ENCODE results near the gene FBXO21.
"Not testable (repeated sequence)": the region's sequence is repeated elsewhere in the genome, so short reads cannot be mapped to it uniquely, and the experiment has no call there.

The FBXO21 gene, protein sequence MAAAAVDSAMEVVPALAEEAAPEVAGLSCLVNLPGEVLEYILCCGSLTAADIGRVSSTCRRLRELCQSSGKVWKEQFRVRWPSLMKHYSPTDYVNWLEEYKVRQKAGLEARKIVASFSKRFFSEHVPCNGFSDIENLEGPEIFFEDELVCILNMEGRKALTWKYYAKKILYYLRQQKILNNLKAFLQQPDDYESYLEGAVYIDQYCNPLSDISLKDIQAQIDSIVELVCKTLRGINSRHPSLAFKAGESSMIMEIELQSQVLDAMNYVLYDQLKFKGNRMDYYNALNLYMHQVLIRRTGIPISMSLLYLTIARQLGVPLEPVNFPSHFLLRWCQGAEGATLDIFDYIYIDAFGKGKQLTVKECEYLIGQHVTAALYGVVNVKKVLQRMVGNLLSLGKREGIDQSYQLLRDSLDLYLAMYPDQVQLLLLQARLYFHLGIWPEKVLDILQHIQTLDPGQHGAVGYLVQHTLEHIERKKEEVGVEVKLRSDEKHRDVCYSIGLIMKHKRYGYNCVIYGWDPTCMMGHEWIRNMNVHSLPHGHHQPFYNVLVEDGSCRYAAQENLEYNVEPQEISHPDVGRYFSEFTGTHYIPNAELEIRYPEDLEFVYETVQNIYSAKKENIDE

DNA sequence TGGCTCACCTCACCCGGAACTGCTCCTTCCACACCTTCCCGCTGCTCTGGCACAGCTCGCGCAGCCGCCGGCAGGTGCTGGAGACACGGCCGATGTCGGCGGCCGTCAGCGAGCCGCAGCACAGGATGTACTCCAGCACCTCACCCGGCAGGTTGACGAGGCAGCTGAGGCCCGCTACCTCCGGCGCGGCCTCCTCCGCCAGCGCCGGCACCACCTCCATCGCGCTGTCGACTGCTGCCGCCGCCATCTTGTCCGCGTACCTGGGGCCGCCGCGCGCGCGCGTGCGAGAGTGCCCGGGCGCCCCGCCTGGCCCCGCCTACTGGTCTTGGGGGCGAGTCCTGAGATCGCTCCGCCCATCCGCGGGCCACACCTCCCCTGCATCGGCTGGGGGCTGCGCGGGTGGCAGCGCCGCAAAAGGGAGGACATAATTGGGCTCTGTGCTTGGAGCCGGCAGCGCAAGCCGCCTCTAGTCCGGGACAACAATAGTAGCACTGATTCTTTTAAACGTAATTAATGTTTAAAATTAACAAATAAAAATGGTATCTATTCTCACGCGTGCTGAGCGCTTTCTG, at the start of gene FBXO21:
Gene FBXO21, minus strand, starts transcription at position 261 of the 572 bp plus-strand sequence. Its CDS starts 14 bp downstream, at position 247.
- DNase-seq (ENCODE audit: low read depth), result peak; percentile 92

DNA sequence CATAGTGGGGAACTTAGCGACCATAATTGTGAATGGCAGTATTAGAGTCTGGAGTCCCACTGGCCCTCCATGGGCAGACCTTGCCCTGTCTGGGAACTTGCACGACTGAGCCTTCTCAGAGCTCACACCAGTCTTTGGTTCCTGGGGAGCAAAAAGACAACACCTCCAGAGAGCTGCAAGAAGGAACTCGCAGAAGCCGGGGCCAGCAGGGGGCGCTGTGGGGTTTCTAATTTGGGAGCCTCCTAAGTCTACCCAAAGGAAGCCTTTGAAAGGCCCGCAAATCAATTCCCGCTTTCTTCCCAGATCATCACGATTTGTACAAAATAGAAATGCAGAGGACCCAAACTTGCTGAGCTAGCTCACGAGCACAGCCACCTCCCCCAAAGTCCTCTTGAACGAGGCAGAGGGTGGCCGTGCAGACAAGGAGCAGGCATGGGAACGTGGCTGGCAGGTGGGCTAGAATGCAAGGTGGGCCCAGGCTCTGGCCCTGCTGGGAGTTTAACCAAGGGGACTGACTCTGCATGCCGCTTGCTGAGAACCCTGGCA, 46.3 kb upstream of the FBXO21 start:
- peak; percentile 71 for DNase-seq (ENCODE audit: low read depth)

- no peak for DNase-seq (ENCODE audit: low read depth)
Observed at GRCh38 chr12:117235261-117235660, 45.0 kb upstream of the FBXO21 start.

DNA sequence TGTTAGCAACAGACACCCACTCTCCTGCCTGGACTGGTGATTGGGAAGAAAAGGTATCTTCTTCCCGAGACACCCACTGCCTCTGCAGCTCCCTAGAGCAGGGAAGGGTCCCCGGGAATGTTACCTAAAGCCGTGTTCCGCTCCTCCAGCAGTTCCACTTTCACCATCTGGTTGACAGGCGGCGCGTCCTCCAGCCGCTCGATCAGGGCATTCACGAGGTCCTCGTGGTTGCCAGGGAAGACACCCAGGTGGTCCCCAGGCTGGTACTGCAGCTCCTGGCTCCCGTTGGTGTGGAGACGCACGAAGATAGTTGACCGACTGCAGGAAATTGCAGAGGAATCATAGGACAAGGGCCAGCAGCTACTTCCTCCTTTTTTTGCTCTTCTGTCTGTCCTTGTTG, 44.2 kb upstream of the FBXO21 start:
- DNase-seq (ENCODE audit: low read depth), result no peak

DNA sequence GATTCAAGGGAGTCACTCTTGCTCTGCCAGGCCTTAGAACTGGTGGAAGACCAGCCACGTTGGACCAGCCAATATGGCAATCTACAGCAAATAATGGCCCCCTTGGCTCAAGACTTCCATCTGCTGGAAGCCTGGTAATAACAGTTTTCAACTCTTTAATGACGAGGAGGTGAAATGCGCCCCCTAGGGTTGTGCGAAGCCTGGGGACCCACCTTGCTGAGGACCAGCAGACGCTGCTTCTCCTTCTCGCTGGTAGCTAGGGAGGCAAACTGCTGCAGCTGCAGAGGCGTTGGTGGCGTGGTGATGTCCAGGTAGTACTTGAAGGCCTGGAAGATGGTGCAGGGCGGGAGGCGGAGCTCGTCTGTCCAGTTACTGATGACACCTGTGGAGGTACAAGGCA, 41.5 kb upstream of the FBXO21 start:
- no peak for DNase-seq (ENCODE audit: low read depth)

- DNase-seq (ENCODE audit: low read depth), result no peak
Observed at GRCh38 chr12:117228239-117228638, 38.0 kb upstream of the FBXO21 start.

DNA sequence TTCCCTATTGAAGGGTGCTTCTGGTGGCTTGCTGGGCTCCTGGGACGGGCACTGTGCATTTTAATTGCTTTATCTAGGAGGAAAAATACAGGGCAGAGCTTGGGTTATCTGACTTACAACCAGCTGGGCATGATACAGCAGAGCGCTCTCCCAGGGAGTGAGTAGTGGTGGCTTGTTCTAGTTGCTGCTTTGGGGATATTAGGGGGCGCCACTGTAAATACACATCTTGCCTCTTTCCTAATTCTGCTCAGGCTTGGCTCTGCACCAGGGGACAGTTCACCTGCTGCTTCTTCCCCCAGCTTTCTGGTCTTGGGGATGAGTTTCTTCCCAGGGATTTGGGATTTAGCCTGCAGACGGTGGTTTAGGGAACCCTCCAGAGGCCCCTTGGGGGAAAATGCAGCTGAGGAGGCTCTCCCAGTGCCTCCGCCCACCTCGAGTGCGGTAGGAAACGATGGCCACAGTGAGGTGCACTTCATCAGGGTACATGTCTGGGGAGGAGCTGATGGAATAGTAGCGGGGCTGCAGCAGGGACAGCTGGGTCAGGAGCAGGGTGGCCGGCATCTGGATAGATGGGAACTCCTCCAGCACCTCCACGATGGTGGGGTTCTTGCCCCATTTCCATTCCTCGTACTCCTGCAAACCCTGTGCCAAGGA, 36.9 kb upstream of the FBXO21 start:
- no peak for DNase-seq (ENCODE audit: low read depth)

- DNase-seq (ENCODE audit: low read depth), result no peak
Observed at GRCh38 chr12:117226505-117226904, 36.2 kb upstream of the FBXO21 start.

GRCh38 chr12:117225179-117225578, 34.9 kb upstream of the FBXO21 start:
- no peak for DNase-seq (ENCODE audit: low read depth)

DNA sequence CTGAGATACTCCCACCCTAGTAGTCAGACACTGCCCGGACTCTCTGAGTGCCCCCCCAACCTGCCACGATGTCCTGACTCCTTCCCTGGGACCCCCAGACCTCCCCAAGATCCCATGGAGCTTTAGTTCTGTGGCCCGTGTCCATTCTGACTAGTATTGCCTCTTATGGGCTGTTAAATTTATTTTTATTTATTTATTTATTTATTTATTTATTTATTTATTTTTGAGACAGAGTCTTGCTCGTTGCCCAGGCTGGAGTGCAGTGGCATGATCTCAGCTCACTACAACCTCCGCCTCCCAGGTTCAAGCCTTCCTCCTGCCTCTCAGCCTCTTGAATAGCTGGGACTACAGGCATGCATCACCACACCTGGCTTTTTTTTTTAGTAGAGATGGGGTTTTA, 30.7 kb upstream of the FBXO21 start:
- not testable (repeated sequence) for DNase-seq (ENCODE audit: low read depth)

GRCh38 chr12:117218149-117218548, 27.9 kb upstream of the FBXO21 start:
- DNase-seq (ENCODE audit: low read depth), result no peak

DNA sequence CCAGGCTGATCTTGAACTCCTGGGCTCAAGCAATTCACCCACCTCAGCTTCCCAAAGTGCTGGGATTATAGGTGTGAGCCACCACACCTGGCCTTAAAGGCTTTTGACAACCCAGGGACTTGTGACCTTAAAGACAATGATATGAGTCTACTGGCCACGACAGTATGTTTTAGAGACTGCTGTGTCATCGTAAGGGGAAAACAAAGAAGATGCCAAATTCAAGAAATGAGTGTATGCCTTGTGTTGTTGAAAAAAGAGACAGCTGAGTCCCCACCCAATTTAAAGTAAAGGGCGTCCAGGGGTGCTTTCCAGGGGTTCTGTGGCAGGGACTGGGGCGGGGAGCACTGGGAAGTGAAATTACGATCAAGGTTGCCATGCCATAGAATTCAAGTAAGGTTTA, 26.4 kb upstream of the FBXO21 start:
- DNase-seq (ENCODE audit: low read depth), result no peak

GRCh38 chr12:117214797-117215196, 24.5 kb upstream of the FBXO21 start:
- no peak for DNase-seq (ENCODE audit: low read depth)

GRCh38 chr12:117213295-117213808, 23.1 kb upstream of the FBXO21 start:
- DNase-seq (ENCODE audit: low read depth), result no peak

DNA sequence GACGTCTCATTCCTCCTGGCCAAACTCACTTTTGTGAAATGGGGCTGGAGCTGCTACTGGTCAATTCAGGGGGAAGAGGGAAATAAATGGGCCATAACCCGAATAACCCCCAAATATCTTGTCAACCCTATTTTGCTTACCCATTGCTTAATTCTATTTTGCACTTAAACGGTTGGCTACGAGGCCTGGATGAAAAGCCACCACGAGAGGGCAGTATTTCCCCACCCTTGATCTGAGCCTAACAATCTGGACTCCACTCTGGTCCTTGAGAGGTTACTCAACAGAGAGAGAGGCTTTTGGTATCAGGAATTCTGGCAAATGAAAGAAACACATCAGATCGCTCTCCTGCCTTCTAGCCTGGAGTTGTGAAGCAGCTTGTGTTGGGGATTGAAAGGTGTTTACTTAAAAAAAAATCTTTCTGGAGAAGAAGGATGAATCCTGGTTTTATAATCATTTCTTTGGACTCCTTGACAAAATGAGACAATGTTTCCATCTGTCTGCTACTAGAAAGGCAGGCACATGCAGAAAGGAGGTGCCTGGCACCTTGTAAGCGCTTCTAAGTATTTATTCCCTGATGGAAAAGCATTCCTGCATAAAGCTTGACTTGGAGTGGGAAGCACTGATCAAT, 22.4 kb upstream of the FBXO21 start:
- DNase-seq (ENCODE audit: low read depth), result peak; percentile 41

DNA sequence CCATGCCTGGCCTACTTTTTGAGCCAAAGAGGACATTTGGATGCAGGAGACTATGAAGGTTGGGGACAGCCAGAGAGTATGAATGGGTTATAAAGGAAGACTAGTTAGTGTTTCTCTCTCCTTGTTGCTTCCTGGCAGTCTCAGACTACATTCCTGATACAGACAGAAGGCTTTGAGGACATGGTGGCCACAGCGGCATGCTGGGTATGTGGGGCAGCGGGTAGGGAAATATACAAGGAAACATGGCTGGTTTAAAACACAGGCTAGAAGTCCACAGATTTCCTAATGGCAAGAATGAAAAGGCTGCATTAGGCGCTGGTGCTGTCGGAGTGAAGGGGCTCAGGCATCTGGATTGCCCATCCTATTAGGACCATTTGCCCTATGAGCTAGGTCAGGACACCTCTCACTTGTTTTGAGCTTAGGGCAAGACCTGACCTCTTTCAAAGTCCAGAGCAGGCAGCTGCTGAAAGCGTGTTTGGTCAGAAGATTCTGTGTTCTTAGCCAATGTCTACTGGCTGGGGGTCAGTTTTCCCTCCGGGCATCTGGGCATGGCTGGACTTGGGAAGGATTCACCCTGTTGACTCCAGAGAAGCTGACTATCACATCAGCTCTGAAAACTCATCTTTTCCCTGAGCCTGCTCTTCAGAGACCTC, 20.1 kb upstream of the FBXO21 start:
- DNase-seq (ENCODE audit: low read depth), result no peak

DNA sequence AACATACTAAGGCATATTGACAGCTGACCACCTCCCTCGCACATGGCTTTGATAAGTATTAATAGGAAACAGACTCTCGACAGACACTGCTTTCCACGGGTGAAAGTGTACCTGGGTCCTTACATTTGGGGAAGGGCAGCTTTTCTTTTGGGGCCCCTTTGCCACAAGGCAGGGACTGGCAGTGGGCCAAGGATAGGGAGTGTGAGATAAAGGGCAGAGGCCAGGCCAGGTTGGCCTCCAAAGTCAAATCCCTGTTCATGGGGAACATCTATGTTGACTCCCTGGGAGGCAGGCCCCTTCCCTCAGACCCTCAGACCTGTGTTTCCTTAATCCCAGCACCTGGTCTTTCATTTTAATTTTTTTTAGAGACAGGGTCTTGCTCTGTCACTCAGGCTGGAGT, 19.4 kb upstream of the FBXO21 start:
- DNase-seq (ENCODE audit: low read depth), result no peak

DNA sequence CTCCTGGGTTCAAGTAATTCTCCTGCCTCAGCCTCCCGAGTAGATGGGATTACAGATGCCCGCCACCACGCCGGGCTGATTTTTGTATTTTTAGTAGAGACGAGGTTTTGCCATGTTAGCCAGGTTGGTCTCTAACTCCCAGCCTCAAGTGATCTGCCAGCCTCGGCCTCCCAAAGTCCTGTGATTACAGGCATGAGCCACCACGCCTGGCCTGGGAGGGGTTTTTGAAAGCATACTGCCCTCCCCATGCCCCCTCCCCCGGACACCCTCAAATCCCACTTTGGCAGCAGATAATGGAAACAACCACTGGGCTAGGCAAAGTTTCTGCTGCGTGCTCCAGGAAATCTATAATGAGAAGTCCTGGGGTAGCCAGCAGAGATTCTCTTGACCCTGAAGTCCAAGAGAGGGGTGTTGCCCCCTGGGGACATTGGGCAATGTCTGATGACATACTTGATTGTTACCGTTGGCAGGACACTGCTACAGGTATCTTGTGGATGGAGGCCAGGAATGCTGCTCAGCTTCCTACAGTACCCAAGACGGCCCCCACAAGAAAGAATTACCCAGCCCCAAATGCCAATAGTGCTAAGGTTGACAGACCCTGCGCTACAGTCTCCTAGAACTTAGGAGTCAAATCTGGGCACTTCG, 18.7 kb upstream of the FBXO21 start:
- no peak for DNase-seq (ENCODE audit: low read depth)

GRCh38 chr12:117208206-117208605, 17.9 kb upstream of the FBXO21 start:
- no peak for DNase-seq (ENCODE audit: low read depth)

GRCh38 chr12:117207675-117208074, 17.4 kb upstream of the FBXO21 start:
- no peak for DNase-seq (ENCODE audit: low read depth)

GRCh38 chr12:117202556-117202955, 12.3 kb upstream of the FBXO21 start:
- no peak for DNase-seq (ENCODE audit: low read depth)
